Effector CD4-positive, alpha-beta T cell (primary cell): ENCODE measurements around the gene SCMH1.
A peak's percentile ranks its signal among the peaks of the same experiment; 100 is the strongest.
"Not testable (repeated sequence)": the region's sequence is repeated elsewhere in the genome, so short reads cannot be mapped to it uniquely, and the experiment has no call there.

Experiments used
- DNase-seq: peaks from one replicate; pipeline ENCODE4 v3.0.0-alpha.2; 2020

Gene SCMH1

GRCh38 chr1:41246568-41246967 is 4.5 kb upstream of the SCMH1 start:
- no peak for DNase-seq

GRCh38 chr1:41245659-41246058 is 3.6 kb upstream of the SCMH1 start:
- no peak for DNase-seq

- no peak for DNase-seq
These were observed 926 bp upstream of the SCMH1 start for GRCh38 chr1:41243079-41243385.

- peak; percentile 5 for DNase-seq
These were observed 404 bp upstream of the SCMH1 start for GRCh38 chr1:41242342-41243078.

- DNase-seq: peak; percentile 3
These were observed 755 bp downstream of the SCMH1 start for GRCh38 chr1:41241354-41241748.

- no peak for DNase-seq
These were observed 1.2 kb downstream of the SCMH1 start for GRCh38 chr1:41240781-41241353.

- DNase-seq: no peak
These were observed 2.0 kb downstream of the SCMH1 start for GRCh38 chr1:41239988-41240610.

- no peak for DNase-seq
These were observed 3.7 kb downstream of the SCMH1 start for GRCh38 chr1:41238311-41238988.

- no peak for DNase-seq
These were observed 5.3 kb downstream of the SCMH1 start for GRCh38 chr1:41236781-41237180.

GRCh38 chr1:41235893-41236292 is 6.2 kb downstream of the SCMH1 start:
- DNase-seq: no peak

- no peak for DNase-seq
These were observed 8.4 kb downstream of the SCMH1 start for GRCh38 chr1:41233708-41234107.

GRCh38 chr1:41232305-41232704 is 9.8 kb downstream of the SCMH1 start:
- no peak for DNase-seq

- DNase-seq: no peak
These were observed 11.4 kb downstream of the SCMH1 start for GRCh38 chr1:41230656-41231055.

GRCh38 chr1:41229219-41229618 is 12.9 kb downstream of the SCMH1 start:
- DNase-seq: not testable (repeated sequence)

GRCh38 chr1:41226815-41227434 is 15.2 kb downstream of the SCMH1 start:
- no peak for DNase-seq

GRCh38 chr1:41225495-41225894 is 16.6 kb downstream of the SCMH1 start:
- DNase-seq: no peak

GRCh38 chr1:41222496-41222895 is 19.6 kb downstream of the SCMH1 start:
- no peak for DNase-seq

- DNase-seq: no peak
These were observed 20.1 kb downstream of the SCMH1 start for GRCh38 chr1:41221995-41222394.

GRCh38 chr1:41218152-41218551 is 24.0 kb downstream of the SCMH1 start:
- DNase-seq: no peak

- no peak for DNase-seq
These were observed 24.7 kb downstream of the SCMH1 start for GRCh38 chr1:41217441-41217840.

GRCh38 chr1:41215623-41216022 is 26.5 kb downstream of the SCMH1 start:
- no peak for DNase-seq

GRCh38 chr1:41213341-41213740 is 28.8 kb downstream of the SCMH1 start:
- no peak for DNase-seq

GRCh38 chr1:41211608-41212007 is 30.5 kb downstream of the SCMH1 start:
- DNase-seq: not testable (repeated sequence)
